B cell (primary cell): ENCODE results near the gene PCK1. TPM values are rescaled to one million over a fixed set of nuclear protein-coding genes. Genes with fewer than 3 reads are reported as not detected.

ENCODE experiments used
- ATAC-seq: fragments of 200-7000 bp; cut with Tn5 transposase; one replicate; pipeline ENCODE4 v1.10.0; 2021; ENCODE audit warnings: low read depth, mild to moderate bottlenecking, moderate number of reproducible peaks, moderate library complexity
- CTCF ChIA-PET: fragments of 350-600 bp; sonication (Branson Sonifier 250); formaldehyde crosslinking; loops from one replicate; lab custom pipeline; 2021; ENCODE audit warnings: antibody characterized with exemption, inconsistent platforms; lab: Charles Lee
- POLR2A ChIA-PET: fragments of 350-600 bp; sonication (Branson Sonifier 250); formaldehyde crosslinking; loops from one replicate; lab custom pipeline; 2021; ENCODE audit warnings: antibody characterized with exemption; lab: Charles Lee
- DNase-seq: peaks from one replicate; pipeline ENCODE4 v3.0.0; 2013
- H2AFZ ChIP-seq: 2 replicates; pipeline ENCODE4 v1.6.1; 2012; ENCODE audit warnings: mild to moderate bottlenecking, low read depth, low read length; ENCODE audit not compliant: insufficient read depth, poor library complexity, severe bottlenecking
- H3K27ac ChIP-seq, 2 donors: 1 replicate in 1 of 2; 2 replicates in 1 of 2; pipeline ENCODE4 v1.5.1; 2012 to 2013; ENCODE audit warnings: low read length in 2 of 2, mild to moderate bottlenecking in 2 of 2, moderate library complexity in 1 of 2
- H3K27me3 ChIP-seq, 4 experiments: fragments of 200-600 bp in 1 of 4; sonication (generic) in 1 of 4; replicated peaks in 1 of 4; 1 replicate in 2 of 4; 2 replicates in 2 of 4; pipeline versions ENCODE4 v1.6.1 to v1.7.0; 2013 to 2016; ENCODE audit warnings: low read length in 3 of 4, mild to moderate bottlenecking in 2 of 4, mixed read lengths in 1 of 4, moderate library complexity in 1 of 4; ENCODE audit not compliant: insufficient read depth in 4 of 4, control insufficient read depth in 3 of 4; ENCODE audit errors: control extremely low read depth in 1 of 4
- H3K36me3 ChIP-seq, 2 experiments: replicated peaks in 1 of 2; 1 replicate in 1 of 2; 2 replicates in 1 of 2; pipeline versions ENCODE4 v1.6.1 to v1.7.1; 2013; ENCODE audit warnings: low read length in 1 of 2; ENCODE audit not compliant: insufficient read depth in 2 of 2, control insufficient read depth in 1 of 2; ENCODE audit errors: control extremely low read depth in 1 of 2, extremely low read depth in 1 of 2
- H3K4me1 ChIP-seq, 2 donors: fragments of 200-600 bp in 1 of 2; sonication (generic) in 1 of 2; 1 replicate in 1 of 2; 2 replicates in 1 of 2; pipeline versions ENCODE4 v1.5.1 to v1.6.1; 2013 to 2017; ENCODE audit warnings: low read length in 2 of 2; ENCODE audit not compliant: control insufficient read depth in 2 of 2, insufficient read depth in 2 of 2
- H3K4me2 ChIP-seq: replicated peaks from 2 replicates; pipeline ENCODE3; 2012; ENCODE audit warnings: mild to moderate bottlenecking, low read depth, low read length; ENCODE audit not compliant: poor library complexity, severe bottlenecking
- H3K4me3 ChIP-seq, 5 experiments: fragments of 200-600 bp in 1 of 5; sonication (generic) in 1 of 5; 1 replicate in 3 of 5; 2 replicates in 2 of 5; pipeline versions ENCODE4 v1.5.1 to v1.7.0; 2011 to 2016; ENCODE audit warnings: low read length in 4 of 5, mild to moderate bottlenecking in 4 of 5, low read depth in 2 of 5, control low read depth in 1 of 5, moderate library complexity in 1 of 5; ENCODE audit not compliant: insufficient read depth in 1 of 5; ENCODE audit errors: control extremely low read depth in 1 of 5, extremely low read depth in 1 of 5
- H3K79me2 ChIP-seq: fragments of 200-600 bp; sonication (generic); one replicate; pipeline ENCODE4 v1.6.0; 2016; ENCODE audit warnings: low read length; ENCODE audit not compliant: control insufficient read depth, insufficient read depth
- H3K9ac ChIP-seq: fragments of 200-600 bp; sonication (generic); 2 replicates; pipeline ENCODE4 v1.6.1; 2017; ENCODE audit warnings: mild to moderate bottlenecking, low read length, moderate library complexity
- H3K9me3 ChIP-seq, 3 donors: one replicate each; pipeline versions ENCODE4 v1.6.1 to v1.7.1; 2013; ENCODE audit warnings: low read length in 2 of 3; ENCODE audit not compliant: control insufficient read depth in 2 of 3, insufficient read depth in 1 of 3; ENCODE audit errors: control extremely low read depth in 1 of 3
- H4K20me1 ChIP-seq: 2 replicates; pipeline ENCODE4 v1.6.0; 2012; ENCODE audit warnings: mild to moderate bottlenecking, low read length; ENCODE audit not compliant: insufficient read depth, control insufficient read depth, poor library complexity, severe bottlenecking
- H3K27ac Mint-ChIP-seq: one replicate; pipeline ENCODE4 v1.8.0; 2021; ENCODE audit warnings: mixed read lengths
- H3K27me3 Mint-ChIP-seq: one replicate; pipeline ENCODE4 v1.8.0; 2021; ENCODE audit warnings: mixed read lengths
- H3K4me1 Mint-ChIP-seq: one replicate; pipeline ENCODE4 v1.8.0; 2021; ENCODE audit warnings: mixed read lengths
- H3K4me3 Mint-ChIP-seq: one replicate; pipeline ENCODE4 v1.8.0; 2021; ENCODE audit warnings: mixed read lengths
- H3K9me3 Mint-ChIP-seq: one replicate; pipeline ENCODE4 v1.8.0; 2022; ENCODE audit warnings: mixed read lengths; ENCODE audit not compliant: insufficient read depth
- CTCF ChIP-seq: fragments of 200-600 bp; IDR thresholded peaks from one replicate; pipeline ENCODE4 v1.8.0; 2022; ENCODE audit warnings: antibody characterized with exemption, mild to moderate bottlenecking
- EZH2 ChIP-seq: IDR thresholded peaks from 2 replicates; pipeline ENCODE4 v1.6.1; 2012; ENCODE audit warnings: borderline replicate concordance, low read depth, mild to moderate bottlenecking, moderate library complexity, low read length; ENCODE audit not compliant: insufficient read depth, poor library complexity, severe bottlenecking
- WGBS: methylation state at CpG from one replicate; pipeline ENCODE4 v1.1.5; 2013; ENCODE audit warnings: missing lambda C conversion rate; ENCODE audit not compliant: insufficient coverage; 5-methylcytosine and 5-hydroxymethylcytosine counted together
- intact Hi-C: fragments of 100-400 bp; cut with micrococcal nuclease; formaldehyde crosslinking; loops from one replicate; pipeline ENCODE4 v1.10.0; 2022
- polyA plus RNA-seq: library from polyadenylated mRNA; depleted of rRNA; stranded (reverse); fragments of >200 nt; gene quantifications from 2 replicates; pipeline ENCODE4 v1.2.3, GENCODE V29; 2012
- total RNA-seq, 2 donors: library from RNA; stranded (reverse); fragments of 120-200 nt in 1 of 2; gene quantifications; 1 replicate in 1 of 2; 2 replicates in 1 of 2; pipeline versions ENCODE4 v1.2.3 to v1.2.4, GENCODE V29; 2013 to 2022

Gene PCK1
- total and polyA plus RNA-seq, 2 donors (not counting 1 experiment from before 2014, with no cell fraction given), result not detected

GRCh38 chr20:57580478-57581201, 19.7 kb downstream of the PCK1 start:
- no peak overlapping the region for H3K27ac ChIP-seq
- no peak overlapping the region for H3K4me3 ChIP-seq
- ATAC-seq (no peak), DNase-seq (no peak)
- TF ChIP-seq EZH2 (no peak), CTCF (no peak)
- 76% methylated on average over 12 of the region's 13 CpGs for WGBS
- H3K9ac ChIP-seq, result no peak overlapping the region
- no peaks in the 10 kb centered on the region for H4K20me1 ChIP-seq
- Mint-ChIP-seq H3K4me3 (no peak overlapping the region), H3K27me3 (peaks cover 60% of the 10 kb centered on the region), H3K27ac (no peak overlapping the region), H3K9me3 (no peaks in the 10 kb centered on the region), H3K4me1 (no peaks in the 10 kb centered on the region)
- no peak overlapping the region for H2AFZ ChIP-seq
- peaks cover 0 to 9% (median 0%) of the 10 kb centered on the region in 3 donors for H3K9me3 ChIP-seq
- H3K4me2 ChIP-seq, result no peak overlapping the region
- intact Hi-C loops, result no loop called here
- POLR2A ChIA-PET, result no interaction called here
- H3K4me1 ChIP-seq, result no peaks in the 10 kb centered on the region
- CTCF ChIA-PET, result interaction anchor here (0.8 to 1.4 kb wide), 2 partner anchors 16 to 630 kb away, joined by 3 read pairs; no protein-coding TSS in a partner anchor
- H3K27me3 ChIP-seq, result peaks cover 0 to 52% (median 7%) of the 10 kb centered on the region in 4 experiments
- H3K79me2 ChIP-seq, result no peaks in the 10 kb centered on the region
- H3K36me3 ChIP-seq, result no peaks in the 10 kb centered on the region
